K562 (cell line): Measurements from ENCODE around the gene HDAC6. TPM values are rescaled to one million over a fixed set of nuclear protein-coding genes. Genes with fewer than 3 reads are reported as not detected.

Experiments used
- CBFB ChIP-seq: sonication (generic); formaldehyde crosslinking; IDR thresholded peaks from 2 replicates; pipeline ENCODE4 v1.4.0; 2020; ENCODE audit warnings: mild to moderate bottlenecking, missing genetic modification reagents
- KAT2B ChIP-seq: IDR thresholded peaks from one replicate; pipeline ENCODE4 v1.6.1; 2012; ENCODE audit warnings: low read depth, mild to moderate bottlenecking, control low read depth, inconsistent platforms, low read length, moderate library complexity
- SUPT5H ChIP-seq: fragments of 450-650 bp; IDR thresholded peaks from 2 replicates; pipeline ENCODE4 v1.6.1; 2016
- TEAD1 ChIP-seq, 2 experiments: fragments of 450-650 bp in 1 of 2; sonication (generic) in 1 of 2; formaldehyde crosslinking; IDR thresholded peaks; 2 replicates each; pipeline versions ENCODE4 v1.4.0 to v1.8.0; 2020 to 2022; ENCODE audit warnings: mild to moderate bottlenecking in 2 of 2, missing genetic modification reagents in 1 of 2
- ZFP36 ChIP-seq: fragments of 150-350 bp; IDR thresholded peaks from 2 replicates; pipeline ENCODE4 v1.6.1; 2018; ENCODE audit warnings: low read length, low read depth; ENCODE audit not compliant: partially characterized antibody
- polyA plus RNA-seq, 8 experiments: library from polyadenylated mRNA; depleted of rRNA in 4 of 8; stranded (reverse) in 5 of 8; unstranded in 3 of 8; fragments of >200 nt; fragmentation: Nextera tagmentation in 2 of 8; fragmentation: Illumina TruSeq in 1 of 8; extraction: Ambion mirVana in 2 of 8; extraction: Trizol in 1 of 8; gene quantifications; 2 replicates each; pipeline versions ENCODE4 v1.2.1 to v1.2.3, GENCODE V29; 2011 to 2014; ENCODE audit warnings: inconsistent platforms in 1 of 8, missing spikeins in 1 of 8
- total RNA-seq, 7 experiments: library from RNA; depleted of rRNA in 6 of 7; stranded (reverse); fragments of >200 nt in 6 of 7; fragmentation: Illumina TruSeq in 2 of 7; extraction: Trizol in 2 of 7; gene quantifications; 2 replicates each; pipeline versions ENCODE4 v1.2.1 to v1.2.3, GENCODE V29; 2011 to 2021; ENCODE audit warnings: low replicate concordance in 1 of 7
- TF ChIP-seq, protein P1 (sequence below): fragments of 450-650 bp; IDR thresholded peaks from 2 replicates; pipeline ENCODE4 v1.6.1; 2016; ENCODE audit warnings: mild to moderate bottlenecking
- TF ChIP-seq, protein P2 (sequence below): fragments of 250-450 bp; sonication (Bioruptor Pico); IDR thresholded peaks from 2 replicates; pipeline ENCODE4 v1.5.0; 2021

Gene HDAC6
- total and polyA plus RNA-seq, 9 of the 15 experiments (the other 6 are each of a cell fraction or from before 2014, with no cell fraction given), result 29.9 to 101 (median 71.2) TPM

DNA sequence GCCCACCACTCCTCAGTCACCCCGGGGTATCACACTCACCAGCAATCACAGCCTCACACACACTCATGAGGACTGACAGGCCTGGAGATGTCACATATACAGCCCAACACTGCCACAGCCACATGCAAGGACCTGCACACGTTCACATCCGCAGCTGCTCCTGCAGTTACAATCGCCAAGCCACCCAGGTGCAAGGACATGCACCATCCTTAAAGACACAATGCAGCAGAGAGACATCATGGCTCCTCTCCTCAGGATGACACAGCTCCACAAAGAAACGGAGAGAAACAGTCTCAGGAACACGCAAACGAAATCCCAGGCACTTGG, 32.5 kb downstream of the HDAC6 start (continued):
- TF ChIP-seq, protein P1, sequence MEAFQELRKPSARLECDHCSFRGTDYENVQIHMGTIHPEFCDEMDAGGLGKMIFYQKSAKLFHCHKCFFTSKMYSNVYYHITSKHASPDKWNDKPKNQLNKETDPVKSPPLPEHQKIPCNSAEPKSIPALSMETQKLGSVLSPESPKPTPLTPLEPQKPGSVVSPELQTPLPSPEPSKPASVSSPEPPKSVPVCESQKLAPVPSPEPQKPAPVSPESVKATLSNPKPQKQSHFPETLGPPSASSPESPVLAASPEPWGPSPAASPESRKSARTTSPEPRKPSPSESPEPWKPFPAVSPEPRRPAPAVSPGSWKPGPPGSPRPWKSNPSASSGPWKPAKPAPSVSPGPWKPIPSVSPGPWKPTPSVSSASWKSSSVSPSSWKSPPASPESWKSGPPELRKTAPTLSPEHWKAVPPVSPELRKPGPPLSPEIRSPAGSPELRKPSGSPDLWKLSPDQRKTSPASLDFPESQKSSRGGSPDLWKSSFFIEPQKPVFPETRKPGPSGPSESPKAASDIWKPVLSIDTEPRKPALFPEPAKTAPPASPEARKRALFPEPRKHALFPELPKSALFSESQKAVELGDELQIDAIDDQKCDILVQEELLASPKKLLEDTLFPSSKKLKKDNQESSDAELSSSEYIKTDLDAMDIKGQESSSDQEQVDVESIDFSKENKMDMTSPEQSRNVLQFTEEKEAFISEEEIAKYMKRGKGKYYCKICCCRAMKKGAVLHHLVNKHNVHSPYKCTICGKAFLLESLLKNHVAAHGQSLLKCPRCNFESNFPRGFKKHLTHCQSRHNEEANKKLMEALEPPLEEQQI, result no peak
- TF ChIP-seq CBFB (CRISPR knock-in tag) (no peak), ZFP36 (no peak), SUPT5H (no peak), TEAD1 (CRISPR knock-in tag; IDR thresholded peaks at IDR 0.05) (no peak), KAT2B (no peak)
- TF ChIP-seq, protein P2, sequence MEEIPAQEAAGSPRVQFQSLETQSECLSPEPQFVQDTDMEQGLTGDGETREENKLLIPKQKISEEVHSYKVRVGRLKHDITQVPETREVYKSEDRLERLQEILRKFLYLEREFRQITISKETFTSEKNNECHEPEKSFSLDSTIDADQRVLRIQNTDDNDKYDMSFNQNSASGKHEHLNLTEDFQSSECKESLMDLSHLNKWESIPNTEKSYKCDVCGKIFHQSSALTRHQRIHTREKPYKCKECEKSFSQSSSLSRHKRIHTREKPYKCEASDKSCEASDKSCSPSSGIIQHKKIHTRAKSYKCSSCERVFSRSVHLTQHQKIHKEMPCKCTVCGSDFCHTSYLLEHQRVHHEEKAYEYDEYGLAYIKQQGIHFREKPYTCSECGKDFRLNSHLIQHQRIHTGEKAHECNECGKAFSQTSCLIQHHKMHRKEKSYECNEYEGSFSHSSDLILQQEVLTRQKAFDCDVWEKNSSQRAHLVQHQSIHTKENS (CRISPR knock-in tag), result no peak
